Measurements from ENCODE around the gene AFAP1L2. TPM values are rescaled to one million over a fixed set of nuclear protein-coding genes. Genes with fewer than 3 reads are reported as not detected.
"Not testable (repeated sequence)": the region's sequence is repeated elsewhere in the genome, so short reads cannot be mapped to it uniquely, and the experiment has no call there.

The AFAP1L2 gene
- total RNA-seq, 1 donor from 2014 or later = 8.1 TPM

DNA sequence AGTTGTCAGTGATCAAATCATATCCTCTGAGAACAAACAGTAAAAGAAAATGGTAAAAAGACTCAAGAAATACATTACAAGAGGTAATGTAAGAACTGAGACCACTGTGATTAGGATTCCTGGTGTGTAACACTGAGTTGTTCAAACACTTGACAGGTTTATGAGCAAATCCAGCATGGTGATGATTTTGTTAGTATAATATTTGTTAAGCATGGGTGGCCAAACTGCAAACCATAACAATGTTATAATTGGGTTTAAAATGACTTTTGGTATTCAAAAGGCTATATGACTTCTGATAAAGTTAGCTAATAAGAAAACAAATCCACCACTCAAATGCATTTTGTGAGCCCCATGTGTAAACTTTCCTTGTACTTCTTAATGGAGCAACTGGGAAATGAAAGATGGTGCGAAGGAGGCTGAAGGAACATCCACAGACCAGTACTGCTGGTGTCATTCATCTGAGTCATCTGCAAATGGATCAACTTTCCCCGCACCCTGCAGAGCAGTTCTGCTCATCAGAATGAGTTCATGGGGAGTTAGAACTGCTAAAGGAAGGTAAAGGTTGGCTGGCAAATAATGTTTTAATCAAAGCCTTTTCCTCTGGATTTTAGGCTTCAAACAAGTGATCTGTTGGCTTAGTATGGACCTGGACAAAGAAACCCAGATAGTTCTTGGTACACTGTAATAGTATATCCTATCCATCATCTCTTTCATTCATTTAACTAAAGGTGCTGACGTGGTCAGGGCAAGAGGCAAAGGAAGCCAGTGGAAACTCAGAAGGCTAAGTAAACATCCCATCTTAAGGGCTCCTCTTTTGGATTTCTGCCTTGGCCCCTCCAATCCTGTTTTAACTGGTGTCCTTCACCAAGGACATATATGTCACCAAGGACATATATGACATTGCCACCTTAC, 45.0 kb downstream of the AFAP1L2 start:
- DNase-seq = no peak

DNA sequence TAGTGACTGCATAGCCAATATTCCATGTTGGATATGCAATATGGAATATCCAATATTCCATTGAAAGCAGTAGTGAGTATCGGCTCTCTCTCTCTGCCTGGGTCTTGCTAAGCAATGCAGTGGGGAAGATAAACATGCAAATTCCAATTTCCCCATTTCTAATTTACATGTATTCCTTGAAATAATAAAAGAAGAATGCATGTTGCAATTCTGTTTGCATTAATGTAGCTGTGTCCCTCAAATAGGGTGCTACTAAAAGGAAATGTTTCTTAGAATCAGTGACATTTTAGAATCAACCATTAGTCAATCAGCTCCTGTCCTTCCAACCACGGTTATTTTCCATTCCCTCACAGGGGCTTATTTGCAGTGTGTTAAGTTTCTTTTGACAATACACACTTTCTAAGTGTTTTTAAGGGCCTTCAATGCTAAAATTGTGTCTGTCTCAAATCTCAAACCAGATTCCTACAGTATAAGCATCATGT, 46.7 kb downstream of the AFAP1L2 start:
- no peak for DNase-seq

GRCh38 chr10:114356751-114357514, 47.4 kb downstream of the AFAP1L2 start:
- DNase-seq = no peak

DNA sequence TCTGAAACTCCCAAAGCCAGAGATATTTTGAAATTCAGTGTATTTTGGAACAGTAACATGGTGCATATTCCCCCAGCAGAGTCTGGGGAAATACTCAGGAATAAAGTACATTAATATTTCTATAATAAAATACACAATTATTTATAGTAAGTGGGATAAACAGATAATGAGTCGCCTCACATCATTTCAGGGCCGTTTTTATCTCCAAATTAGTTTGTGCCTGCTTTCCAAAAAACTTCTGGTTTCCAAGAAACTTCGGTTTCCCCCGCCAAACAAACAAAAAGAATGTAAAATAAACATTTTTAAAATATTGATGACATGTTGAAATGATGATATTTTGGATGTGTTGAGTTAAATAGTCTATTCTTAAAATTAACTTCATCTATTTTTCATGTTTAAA, 48.2 kb downstream of the AFAP1L2 start:
- no peak for DNase-seq

- DNase-seq = no peak
These were observed 50.9 kb downstream of the AFAP1L2 start for GRCh38 chr10:114353383-114353782.

DNA sequence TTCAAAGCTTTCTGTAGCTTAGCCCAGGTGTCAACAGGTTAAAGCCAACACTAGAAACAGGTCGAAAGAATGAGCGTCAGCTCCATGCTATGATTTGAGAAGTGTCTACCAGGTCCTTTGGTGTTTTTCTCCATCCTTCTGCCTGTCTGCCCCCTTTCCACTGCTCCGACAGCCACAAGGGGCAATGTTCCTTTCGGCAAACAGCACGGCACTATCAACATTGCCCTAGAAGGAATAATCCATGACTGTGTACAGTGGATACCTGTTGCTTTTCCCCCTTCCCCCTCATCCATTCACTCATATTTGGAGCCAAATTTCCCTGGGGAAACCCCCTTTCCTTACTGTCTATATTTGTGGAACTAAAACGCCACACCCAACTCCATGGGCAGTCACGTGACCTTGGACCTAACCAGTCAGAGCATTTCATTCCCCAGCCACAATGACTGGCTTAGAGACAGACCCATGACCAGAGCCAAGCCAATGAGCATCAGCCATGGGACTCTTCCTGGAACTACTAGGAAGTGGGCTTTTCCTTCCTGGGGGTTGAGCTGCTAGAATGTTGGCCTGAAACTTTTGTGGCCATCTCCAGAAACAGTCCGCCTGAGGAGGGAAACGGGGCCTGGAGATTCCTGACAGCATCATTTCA, 51.5 kb downstream of the AFAP1L2 start:
- no peak for DNase-seq

GRCh38 chr10:114350751-114351150, 53.6 kb downstream of the AFAP1L2 start:
- no peak for DNase-seq

- DNase-seq = no peak
These were observed 54.6 kb downstream of the AFAP1L2 start for GRCh38 chr10:114349522-114350215.

DNA sequence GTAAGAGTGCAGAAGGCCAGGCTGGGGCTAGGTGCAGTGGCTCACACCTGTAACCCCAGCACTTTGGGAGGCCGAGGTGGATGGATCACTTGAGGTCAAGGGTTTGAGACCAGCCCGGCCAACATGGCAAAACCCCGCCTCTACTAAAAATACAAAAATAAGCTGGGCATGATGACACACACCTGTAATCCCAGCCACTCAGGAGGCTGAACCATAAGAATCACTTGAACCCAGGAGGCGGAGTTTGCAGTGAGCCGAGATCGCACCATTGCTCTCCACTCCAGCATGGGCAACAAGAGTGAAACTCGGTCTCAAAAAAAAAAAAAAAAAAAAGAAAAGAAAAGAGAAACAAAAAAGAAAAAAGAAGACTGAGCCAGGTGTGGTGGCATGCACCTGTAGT, 55.2 kb downstream of the AFAP1L2 start:
- DNase-seq = not testable (repeated sequence)

GRCh38 chr10:114347791-114348190, 56.5 kb downstream of the AFAP1L2 start:
- DNase-seq = no peak

DNA sequence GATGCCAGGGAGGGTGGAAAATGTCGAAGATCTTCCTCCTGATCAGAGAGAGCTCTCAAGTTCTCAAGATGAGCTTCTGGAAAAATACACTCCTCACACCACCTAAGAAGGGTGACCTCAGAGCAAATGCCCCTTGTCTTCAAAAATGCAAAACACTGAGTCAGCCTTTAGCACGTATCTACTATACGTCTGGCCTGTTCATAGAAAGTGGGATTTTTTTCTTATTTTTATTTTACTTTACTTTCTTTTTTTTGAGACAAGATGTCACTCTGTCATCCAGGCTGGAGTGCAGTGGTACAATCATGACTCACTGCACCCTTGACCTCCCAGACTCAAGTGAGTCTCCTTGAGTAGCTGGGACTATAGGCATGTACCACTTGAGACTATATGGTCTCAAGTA, 57.1 kb downstream of the AFAP1L2 start:
- DNase-seq = no peak

DNA sequence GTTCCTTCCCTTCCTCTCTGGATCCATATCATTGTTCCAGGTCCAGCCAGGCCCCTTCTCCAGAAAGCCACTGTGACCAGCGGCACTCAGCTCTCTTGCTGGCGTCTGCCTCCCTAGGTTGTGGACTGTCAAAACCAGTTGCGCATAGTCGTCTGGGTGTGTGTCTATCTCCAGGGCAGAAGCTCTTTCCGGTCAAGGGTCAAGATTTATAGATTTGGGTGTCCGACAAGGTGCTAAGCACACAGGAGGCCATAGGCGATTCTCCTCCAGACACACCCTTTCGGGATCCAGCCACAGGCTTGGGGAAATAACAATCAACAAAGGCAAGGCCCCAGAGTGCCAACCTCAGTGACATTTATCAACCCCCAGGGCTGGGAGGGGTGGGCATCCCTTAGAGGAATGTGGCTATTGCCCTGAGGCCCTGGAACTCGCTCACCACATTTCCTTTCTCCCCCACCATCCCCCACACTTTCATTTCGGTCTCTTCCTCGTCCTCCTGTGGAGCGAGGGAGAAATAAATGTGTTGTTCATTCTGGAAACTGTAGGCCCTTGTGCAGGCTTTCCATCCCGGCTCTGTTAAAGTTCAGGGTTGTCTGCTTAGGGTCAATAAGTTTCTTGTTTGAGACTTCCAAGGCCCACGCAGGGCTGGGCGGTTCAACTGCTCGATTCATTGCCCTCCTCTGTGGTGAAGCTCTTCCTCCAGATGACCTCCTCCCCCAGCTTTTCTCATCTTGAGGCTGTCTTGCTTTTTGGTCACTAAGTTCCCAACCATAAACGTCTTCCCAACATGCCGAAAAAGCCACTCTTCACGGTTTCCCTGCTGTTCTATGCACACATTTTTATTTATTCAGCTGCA, 57.9 kb downstream of the AFAP1L2 start:
- no peak for DNase-seq

DNA sequence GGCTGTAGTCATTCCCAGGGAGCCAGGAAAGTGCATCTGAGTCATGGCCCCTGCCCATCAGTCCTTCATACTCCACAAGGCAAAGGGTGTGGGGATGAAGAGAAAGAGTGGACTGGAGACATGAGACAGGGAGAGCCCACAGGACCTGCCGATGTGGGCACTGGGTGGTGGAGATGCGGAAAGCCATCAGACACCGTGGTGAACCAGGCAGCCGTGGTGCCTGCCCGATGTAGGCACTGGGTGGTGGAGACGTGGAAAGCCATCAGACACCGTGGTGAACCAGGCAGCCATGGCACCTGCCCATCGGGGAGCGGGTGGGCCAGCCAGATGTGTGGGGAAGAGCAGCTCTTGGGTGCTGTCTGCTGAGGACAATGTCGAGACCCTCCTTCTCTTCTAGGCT, 58.6 kb downstream of the AFAP1L2 start:
- DNase-seq = no peak

DNA sequence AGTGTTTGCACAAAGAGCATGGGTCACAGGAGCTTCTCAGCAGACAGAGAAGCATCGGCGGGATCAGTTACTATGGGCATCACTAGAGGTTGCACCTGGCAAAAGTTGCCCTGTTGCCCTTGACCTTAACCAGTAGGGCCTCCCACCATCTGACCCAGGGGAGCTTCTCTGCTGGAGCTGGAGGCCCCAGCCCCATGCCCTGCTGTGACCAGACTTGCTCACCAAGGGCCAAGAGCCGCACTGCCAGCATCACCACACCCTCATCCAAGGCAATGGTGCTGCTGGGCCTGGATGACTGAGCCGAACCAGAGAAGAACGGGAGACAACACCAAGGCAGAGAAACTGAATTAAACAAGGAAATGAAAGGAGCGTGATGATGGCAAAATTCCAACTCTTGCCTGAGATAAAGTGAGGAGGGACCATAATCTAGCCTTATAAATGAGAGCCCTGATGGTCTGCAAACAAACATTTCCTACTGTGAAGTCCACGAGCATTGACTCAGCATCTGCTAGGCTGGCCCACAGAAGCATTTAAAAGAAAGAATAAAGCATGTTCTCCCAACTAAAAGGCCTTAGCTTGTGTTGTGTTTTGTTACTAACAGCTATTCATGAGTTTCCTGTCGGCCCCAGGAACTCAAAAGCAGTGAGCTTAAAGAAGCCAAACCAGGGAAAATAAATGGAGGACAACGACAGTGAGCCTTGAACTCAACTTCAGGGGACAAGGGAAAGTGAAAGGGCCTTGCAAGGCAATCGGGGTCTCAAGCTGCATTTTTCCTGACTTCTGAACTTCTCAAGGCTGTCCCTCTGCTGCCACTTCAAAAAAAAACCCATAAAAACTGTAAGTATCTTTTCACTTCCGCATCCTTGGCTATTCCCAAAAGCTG, 60.4 kb downstream of the AFAP1L2 start:
- no peak for DNase-seq

DNA sequence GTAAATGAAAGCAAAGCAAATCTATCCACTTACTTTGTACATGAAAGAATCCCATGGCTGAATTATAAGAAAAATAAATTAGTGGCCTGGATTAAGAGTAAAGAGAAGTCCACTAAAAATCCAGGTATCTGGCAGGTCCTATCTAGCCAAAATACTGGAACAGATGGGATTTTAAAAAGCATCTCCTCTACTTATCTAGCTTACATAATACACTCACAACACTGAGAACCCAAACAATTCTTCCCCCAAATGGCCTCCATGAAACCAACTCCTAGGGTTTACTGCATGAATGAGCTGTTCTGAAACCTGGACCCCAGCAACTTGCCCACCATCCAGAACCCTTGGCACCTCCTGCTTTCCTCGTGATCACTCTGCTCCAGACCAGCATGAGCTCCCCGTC, 61.3 kb downstream of the AFAP1L2 start:
- DNase-seq = no peak

DNA sequence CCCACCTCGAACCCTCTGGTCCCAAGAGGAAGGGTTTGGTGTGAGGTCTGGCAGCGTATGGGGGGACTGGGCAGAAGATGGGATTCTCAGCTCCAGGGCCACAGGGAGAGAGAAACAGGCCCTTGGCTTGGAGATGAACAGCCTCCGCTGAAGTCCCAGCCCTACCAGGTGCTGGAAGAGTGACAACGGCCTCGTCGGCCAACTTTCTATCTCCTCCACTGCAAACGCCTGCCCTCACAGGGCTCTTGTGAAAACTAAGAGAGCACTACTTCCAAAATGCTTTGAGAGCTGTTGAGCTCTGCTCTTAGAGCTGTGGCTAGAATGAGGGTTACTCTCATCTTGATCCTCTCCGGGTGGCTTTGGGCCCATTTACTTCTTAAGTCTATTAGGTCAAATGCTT, 63.5 kb downstream of the AFAP1L2 start:
- DNase-seq = no peak

DNA sequence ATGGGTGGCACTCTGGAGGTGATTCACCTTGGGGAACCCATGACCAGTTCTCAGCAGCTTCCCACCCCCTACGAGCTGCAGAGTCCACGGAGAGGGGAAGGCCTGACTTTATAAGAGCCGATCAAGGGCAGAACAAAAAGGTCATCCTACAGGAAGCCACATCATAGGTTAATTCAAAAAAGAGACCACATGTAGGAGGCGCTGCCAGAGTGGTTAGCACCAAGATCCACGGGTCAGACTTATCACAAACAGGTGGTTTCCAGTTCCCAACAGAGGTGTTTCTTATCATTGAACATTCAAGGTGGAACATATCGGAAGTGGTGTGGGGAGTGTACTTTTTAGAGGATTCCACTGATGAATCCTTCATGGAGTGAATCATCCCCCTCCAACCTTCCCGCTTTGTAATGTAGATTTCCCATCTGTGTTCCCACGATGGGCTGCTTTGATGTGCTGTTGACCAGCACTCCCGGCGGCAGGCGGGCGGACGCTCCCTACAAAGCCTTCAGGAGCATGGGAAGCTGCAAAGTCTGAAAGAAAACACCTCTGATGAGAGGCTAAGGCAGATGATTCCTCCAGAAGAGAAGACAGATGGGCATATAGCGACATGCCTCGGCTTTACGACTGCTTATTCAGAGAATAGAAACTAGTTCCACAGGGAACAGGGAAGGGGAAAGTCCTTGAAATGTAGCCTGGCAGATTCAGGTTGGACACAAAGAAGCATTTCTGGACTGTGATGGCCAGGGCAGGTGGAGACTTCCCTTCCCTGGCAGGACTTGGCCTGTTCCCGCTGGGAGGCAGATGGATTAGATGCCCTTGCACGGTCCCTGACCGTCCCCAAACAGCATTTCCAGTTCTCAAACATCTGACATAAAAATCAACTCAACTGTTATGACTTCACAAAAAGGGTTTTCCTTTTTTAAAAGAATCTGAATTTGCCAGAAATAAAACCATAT, 66.5 kb downstream of the AFAP1L2 start:
- DNase-seq = no peak

DNA sequence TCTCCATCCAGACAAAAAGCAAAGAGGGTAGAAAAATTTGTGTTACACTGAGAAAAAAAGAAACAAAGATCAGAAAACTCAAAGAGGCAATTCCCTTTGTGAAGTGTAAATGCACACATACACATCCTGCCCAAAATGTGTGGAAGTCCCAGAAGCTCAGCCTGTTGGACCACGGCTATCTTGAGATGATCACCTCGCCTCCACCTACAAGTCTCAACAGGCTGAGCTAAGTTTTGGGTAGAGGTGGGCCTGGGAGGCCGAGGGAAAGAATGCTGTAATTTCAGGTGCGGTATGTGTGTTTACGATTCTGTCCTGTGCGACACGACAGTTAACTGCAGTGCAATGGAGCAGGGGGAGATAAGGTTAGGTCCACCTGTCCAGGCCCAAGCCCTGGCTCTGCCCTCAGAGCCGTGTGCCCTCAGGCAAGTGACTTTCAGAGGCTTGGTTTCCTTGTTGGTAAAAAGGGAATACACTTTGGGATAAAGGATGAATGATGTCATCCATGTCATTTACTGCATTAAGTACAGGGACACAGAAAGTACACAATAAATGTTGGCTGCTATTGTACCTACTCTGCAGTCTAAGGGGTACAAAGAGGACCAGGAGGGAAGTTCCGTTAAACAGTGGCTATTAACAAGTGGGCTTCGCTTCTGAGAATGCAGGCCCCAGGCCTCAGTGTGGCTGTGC, 67.3 kb downstream of the AFAP1L2 start:
- no peak for DNase-seq
